Measurements from ENCODE around the gene MRPL20.
"Not testable (repeated sequence)": the region's sequence is repeated elsewhere in the genome, so short reads cannot be mapped to it uniquely, and the experiment has no call there.

MRPL20 gene

DNA sequence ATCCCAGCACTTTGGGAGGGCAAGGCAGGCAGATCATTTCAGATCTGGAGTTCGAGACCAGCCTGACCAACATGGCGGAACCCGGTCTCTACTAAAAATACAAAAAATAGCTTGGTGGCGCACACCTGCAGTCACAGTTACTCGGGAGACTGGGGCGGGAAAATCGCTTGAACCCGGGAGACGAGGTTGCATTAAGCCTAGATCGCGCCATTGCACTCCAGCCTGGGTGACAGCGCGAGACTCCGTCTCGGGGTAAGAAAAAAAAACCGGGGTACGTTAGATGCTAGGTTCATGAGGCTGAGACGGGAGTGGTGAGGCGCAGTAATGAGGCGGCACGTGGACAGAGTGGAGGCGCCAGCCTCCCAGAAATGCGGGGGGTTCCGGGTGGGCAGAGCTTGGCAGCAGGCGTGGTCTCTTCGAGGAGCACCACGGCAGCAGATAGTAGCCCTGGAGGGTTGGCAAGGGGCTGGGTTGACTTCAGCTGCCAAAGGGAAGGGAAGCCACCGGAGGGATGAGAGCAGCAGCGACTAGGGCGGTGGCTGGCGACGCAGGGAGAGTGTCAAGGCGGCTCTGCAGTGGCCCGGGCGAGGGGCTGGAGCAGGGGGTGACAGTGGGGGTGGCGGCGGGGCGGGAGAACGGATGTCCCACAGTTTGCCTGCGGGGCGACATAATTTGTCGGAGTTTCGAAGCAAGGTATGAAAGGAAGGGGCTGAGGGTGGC, 832 bp downstream of the MRPL20 start:
- no peak for DNase-seq (ENCODE audit: low read depth in 2 of 2)

GRCh38 chr1:1403653-1404052, 3.4 kb downstream of the MRPL20 start:
- DNase-seq (ENCODE audit: low read depth in 2 of 2) = no peak

DNA sequence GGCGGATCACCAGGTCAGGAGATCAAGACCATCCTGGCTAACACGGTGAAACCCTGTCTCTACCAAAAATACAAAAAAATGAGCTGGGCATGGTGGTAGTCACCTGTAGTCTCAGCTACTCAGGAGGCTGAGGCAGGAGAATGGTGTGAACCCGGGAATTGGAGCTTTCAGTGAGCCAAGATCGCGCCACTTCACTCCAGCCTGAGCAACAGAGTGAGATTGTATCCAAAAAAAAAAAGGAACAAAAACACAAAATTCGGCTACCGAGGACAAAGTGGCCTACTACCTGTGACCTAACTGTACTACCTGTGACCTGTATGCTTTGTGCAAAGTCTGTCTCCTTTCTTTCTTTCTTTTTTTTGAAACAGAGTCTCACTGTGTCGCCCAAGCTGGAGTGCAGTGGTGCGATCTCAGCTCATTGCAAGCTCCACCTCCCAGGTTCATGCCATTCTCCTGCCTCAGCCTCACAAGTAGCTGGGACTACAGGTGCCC, 4.1 kb downstream of the MRPL20 start:
- not testable (repeated sequence) for DNase-seq (ENCODE audit: low read depth in 2 of 2)

DNA sequence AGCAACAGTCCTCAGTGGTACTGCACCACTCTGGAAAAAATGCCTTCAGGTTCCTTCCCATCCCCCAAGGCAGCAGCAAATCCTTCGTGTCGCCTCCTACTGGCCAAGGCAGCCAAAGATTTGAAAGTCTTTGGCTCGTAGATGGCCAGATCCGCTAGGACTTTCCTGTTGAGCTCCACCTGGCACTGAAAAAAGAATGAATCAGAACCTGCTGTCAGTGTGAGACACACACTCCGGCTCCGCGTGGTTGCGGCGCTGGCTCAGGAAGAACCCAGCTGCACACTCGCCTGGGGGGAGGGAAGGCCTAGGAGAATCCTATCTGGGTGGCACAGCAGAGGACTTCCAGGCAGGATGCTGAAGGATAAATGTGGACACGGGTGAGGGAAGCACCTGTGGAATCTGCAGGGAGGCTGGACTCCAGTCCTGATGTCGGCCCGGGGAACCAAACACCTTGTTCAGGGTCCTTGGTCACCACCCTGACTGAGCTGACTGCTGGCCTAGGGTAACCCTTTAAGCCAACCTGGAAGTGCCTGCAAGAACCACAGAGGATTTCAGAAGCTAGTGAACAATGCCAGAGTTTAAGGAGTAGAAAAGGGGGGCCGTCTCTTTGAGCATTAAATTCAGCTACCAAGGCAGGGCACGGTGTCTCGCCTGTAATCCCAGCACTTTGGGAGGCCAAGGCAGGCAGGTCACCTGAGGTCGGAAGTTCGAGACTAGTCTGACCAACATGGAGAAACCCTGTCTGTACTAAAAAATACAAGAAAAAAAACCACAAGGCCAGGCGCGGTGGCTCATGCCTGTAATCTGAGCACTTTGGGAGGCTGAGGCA, 4.8 kb downstream of the MRPL20 start:
- DNase-seq (ENCODE audit: low read depth in 2 of 2) = peak in 1 of 2 donors; percentile 37

DNA sequence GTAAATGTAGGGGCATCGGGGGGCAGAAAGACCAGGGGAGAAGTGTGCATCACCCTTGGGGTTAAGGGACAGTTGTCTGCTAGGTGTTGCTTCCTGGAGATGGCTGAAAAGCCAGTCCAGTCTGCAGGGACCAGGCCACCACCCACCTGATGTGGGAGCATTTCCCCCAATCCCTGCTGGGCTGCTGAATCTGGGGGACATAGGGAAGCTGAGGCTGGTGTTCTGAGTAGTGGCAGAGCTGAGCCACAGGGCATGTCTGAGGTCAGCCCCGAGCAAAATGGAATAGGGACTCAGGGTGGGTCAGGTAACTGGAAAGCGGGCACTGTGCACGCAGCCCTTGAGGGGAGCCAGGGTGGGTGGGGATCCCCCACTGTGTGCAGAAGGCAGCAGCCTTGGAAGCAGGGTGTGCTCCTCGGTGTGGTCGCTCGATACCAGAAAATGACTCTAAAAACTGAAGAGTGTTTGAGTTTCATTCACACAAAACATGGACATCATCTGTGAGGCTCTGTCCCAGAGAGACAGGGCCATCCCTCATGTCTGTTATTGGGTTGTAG, 5.6 kb downstream of the MRPL20 start:
- no peak for DNase-seq (ENCODE audit: low read depth in 2 of 2)

- DNase-seq (ENCODE audit: low read depth in 2 of 2) = no peak
Measured at GRCh38 chr1:1400576-1401456, 6.3 kb downstream of the MRPL20 start.

GRCh38 chr1:1399872-1400575, 7.1 kb downstream of the MRPL20 start:
- DNase-seq (ENCODE audit: low read depth in 2 of 2) = no peak

GRCh38 chr1:1399187-1399871, 7.8 kb downstream of the MRPL20 start, which contains the start of gene CCNL2:
Gene CCNL2 (minus strand): TSS chr1:1399335. CDS start chr1:1399306, 29 bp downstream.
- DNase-seq (ENCODE audit: low read depth in 2 of 2) = peak; percentile 98 to 100

GRCh38 chr1:1398677-1399186, 8.4 kb downstream of the MRPL20 start:
- DNase-seq (ENCODE audit: low read depth in 2 of 2) = no peak

DNA sequence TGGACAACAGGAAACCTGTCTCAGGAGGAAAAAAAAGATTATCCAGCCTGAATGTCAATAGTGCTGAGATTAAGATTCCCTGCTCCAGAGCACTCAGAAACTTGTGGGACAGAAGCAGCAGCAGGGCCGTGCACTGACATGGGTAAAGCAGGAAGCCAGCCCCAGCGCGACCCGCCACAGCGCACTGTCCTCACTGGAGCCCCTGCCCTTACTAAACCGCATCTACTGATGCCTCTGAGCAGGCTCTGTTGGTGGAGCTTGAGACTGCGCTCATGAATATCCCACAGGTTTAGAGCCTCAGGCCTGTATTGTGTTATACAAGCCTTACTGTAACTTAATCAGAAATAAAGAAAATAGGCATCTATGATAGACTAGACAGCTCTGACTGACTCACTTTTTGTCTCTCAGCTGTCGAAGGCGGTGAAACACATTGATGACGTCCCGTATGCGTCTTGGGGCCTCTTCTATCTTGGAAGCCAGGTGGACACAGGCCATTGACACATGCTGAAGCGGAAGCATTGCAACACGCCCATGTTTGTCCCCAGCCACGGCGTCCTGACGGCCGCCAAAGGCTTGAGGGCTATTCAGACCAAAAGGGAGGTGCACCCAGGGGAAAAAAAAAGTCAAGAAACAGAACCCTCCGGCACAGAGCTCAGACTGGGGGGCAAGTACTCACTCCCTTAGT, 9.1 kb downstream of the MRPL20 start:
- no peak for DNase-seq (ENCODE audit: low read depth in 2 of 2)

GRCh38 chr1:1395166-1395565, 11.9 kb downstream of the MRPL20 start:
- DNase-seq (ENCODE audit: low read depth in 2 of 2) = no peak

DNA sequence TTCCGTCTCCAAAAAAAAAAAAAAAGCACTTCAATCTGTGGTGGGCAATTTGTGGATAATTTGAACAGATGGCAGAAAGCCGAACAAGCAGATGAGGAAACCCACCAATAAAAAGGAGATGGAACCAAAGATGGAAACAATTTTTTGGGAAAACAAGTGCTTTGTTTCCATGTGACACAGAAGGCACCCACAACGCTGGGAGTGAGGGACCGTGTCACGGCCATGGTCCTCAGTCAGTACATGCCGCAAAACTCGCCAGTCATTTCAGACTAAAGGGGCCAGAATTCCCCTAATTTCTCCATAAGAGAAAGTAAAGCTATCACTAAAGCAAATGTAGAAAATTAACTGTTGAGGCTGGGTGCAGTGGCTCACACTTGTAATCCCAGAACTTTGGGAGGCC, 13.0 kb downstream of the MRPL20 start:
- no peak for DNase-seq (ENCODE audit: low read depth in 2 of 2)

DNA sequence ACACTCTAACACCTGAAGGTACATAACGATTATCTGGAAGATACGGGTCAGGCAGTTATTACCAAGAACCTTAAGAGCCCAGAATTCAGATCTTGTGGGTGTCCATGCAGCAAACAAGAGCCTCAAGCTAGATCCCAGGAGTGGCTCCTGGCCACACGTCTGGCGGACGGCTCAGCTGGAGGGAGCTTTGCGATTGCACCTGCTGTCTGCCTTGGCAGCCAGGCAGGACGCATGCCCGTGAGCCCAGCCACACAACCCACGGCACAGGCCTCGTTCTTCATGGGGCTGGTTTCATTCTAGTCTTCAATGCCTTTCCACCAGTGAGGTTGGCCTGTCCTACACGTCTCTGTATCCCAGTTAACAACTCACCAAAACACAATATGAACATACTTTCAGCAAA, 13.7 kb downstream of the MRPL20 start:
- no peak for DNase-seq (ENCODE audit: low read depth in 2 of 2)

GRCh38 chr1:1393014-1393413, 14.1 kb downstream of the MRPL20 start:
- DNase-seq (ENCODE audit: low read depth in 2 of 2) = no peak

DNA sequence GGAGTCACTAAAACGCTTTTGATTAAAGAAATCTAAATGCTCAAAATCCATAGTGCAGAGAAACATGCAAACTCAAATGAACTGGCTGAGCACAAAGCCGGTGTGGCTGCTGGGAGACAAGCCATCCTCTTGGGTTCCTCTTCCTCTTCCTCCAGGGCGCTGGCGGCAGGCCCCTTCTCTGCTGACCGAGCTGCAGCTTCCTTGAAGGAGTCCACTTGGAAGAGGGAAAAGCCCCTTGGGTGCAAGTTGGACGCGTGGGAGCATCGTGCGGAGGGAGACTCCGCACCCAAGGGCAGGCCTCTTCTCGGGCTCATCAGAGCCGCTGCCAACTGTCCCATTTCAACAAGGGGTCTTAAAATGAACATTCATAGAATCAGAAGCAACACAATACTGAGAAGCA, 15.9 kb downstream of the MRPL20 start:
- no peak for DNase-seq (ENCODE audit: low read depth in 2 of 2)

- DNase-seq (ENCODE audit: low read depth in 2 of 2) = no peak
Measured at GRCh38 chr1:1390675-1391074, 16.4 kb downstream of the MRPL20 start.

GRCh38 chr1:1388078-1388472, 19.0 kb downstream of the MRPL20 start:
- DNase-seq (ENCODE audit: low read depth in 2 of 2) = no peak

- DNase-seq (ENCODE audit: low read depth in 2 of 2) = no peak
Measured at GRCh38 chr1:1387098-1388077, 19.7 kb downstream of the MRPL20 start.

All from stimulated activated CD4-positive, alpha-beta T cell treated with anti-CD3 and anti-CD28 coated beads, Interleukin-15, amount 100 ng/mL, for 48 hours (primary cell).